ENCODE measurements around the gene PTPRF. TPM values are rescaled to one million over a fixed set of nuclear protein-coding genes. Genes with fewer than 3 reads are reported as not detected.

The PTPRF gene
- total RNA-seq, 1 donor: under 0.01 TPM

GRCh38 chr1:43604192-43604591, 73.5 kb downstream of the PTPRF start:
- Histone ChIP-seq H3K9me3 (ENCODE audit: low read depth, low read length) (no peaks in the 10 kb centered on the region), H3K4me3 (ENCODE audit: low read length) (no peak overlapping the region), H3K4me1 (ENCODE audit: insufficient read depth, low read length) (no peaks in the 10 kb centered on the region), H3K27me3 (ENCODE audit: insufficient read depth, low read length) (no peaks in the 10 kb centered on the region)

DNA sequence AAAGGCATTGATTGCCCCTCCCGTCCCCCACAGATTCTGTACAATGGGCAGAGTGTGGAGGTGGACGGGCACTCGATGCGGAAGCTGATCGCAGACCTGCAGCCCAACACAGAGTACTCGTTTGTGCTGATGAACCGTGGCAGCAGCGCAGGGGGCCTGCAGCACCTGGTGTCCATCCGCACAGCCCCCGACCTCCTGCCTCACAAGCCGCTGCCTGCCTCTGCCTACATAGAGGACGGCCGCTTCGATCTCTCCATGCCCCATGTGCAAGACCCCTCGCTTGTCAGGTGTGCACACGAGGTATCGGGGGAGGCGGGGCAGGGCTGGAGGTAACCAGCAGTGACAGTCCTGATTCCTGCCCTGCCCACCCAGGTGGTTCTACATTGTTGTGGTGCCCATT, 74.5 kb downstream of the PTPRF start:
- no peaks in the 10 kb centered on the region for H3K9me3 ChIP-seq (ENCODE audit: low read depth, low read length)
- no peaks in the 10 kb centered on the region for H3K4me1 ChIP-seq (ENCODE audit: insufficient read depth, low read length)
- no peaks in the 10 kb centered on the region for H3K27me3 ChIP-seq (ENCODE audit: insufficient read depth, low read length)
- no peak overlapping the region for H3K4me3 ChIP-seq (ENCODE audit: low read length)

DNA sequence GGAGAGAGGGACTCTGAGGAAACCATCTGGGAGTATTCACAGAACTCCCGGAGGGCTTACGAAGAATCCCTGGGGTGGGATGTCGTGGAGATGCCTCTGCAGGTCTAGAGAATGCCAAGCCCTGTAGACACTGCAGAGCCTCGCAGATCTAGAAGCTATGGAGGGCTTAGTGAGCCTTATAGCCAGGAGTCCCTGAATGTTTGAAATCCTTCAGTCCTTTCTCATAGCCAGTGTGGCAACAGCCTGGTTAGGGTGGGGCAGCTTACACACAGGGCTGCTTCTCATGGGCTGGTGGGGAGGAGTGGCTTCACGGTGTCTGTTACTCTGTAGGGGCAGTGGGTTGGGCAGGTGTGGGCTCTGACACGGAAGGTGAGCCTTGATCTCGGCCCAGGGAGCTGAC, 75.1 kb downstream of the PTPRF start:
- no peaks in the 10 kb centered on the region for H3K27me3 ChIP-seq (ENCODE audit: insufficient read depth, low read length)
- no peaks in the 10 kb centered on the region for H3K9me3 ChIP-seq (ENCODE audit: low read depth, low read length)
- no peaks in the 10 kb centered on the region for H3K4me1 ChIP-seq (ENCODE audit: insufficient read depth, low read length)
- no peak overlapping the region for H3K4me3 ChIP-seq (ENCODE audit: low read length)

GRCh38 chr1:43606624-43607023, 75.9 kb downstream of the PTPRF start:
- Histone ChIP-seq H3K27me3 (ENCODE audit: insufficient read depth, low read length) (no peaks in the 10 kb centered on the region), H3K9me3 (ENCODE audit: low read depth, low read length) (no peaks in the 10 kb centered on the region), H3K4me3 (ENCODE audit: low read length) (no peak overlapping the region), H3K4me1 (ENCODE audit: insufficient read depth, low read length) (no peaks in the 10 kb centered on the region)

GRCh38 chr1:43608827-43609226, 78.1 kb downstream of the PTPRF start:
- no peaks in the 10 kb centered on the region for H3K9me3 ChIP-seq (ENCODE audit: low read depth, low read length)
- H3K4me3 ChIP-seq (ENCODE audit: low read length): no peak overlapping the region
- H3K27me3 ChIP-seq (ENCODE audit: insufficient read depth, low read length): no peaks in the 10 kb centered on the region
- H3K4me1 ChIP-seq (ENCODE audit: insufficient read depth, low read length): no peaks in the 10 kb centered on the region

- Histone ChIP-seq H3K4me3 (ENCODE audit: low read length) (no peak overlapping the region), H3K4me1 (ENCODE audit: insufficient read depth, low read length) (no peaks in the 10 kb centered on the region)
These were observed 79.7 kb downstream of the PTPRF start for GRCh38 chr1:43610339-43610738.

GRCh38 chr1:43611950-43612349, 81.3 kb downstream of the PTPRF start:
- H3K4me3 ChIP-seq (ENCODE audit: low read length): no peak overlapping the region
- no peaks in the 10 kb centered on the region for H3K4me1 ChIP-seq (ENCODE audit: insufficient read depth, low read length)
- H3K9me3 ChIP-seq (ENCODE audit: low read depth, low read length): no peaks in the 10 kb centered on the region
- H3K27me3 ChIP-seq (ENCODE audit: insufficient read depth, low read length): no peaks in the 10 kb centered on the region

More at GRCh38 chr1:43610339-43610738, 79.7 kb downstream of the PTPRF start:
- Histone ChIP-seq H3K9me3 (ENCODE audit: low read depth, low read length) (no peaks in the 10 kb centered on the region), H3K27me3 (ENCODE audit: insufficient read depth, low read length) (no peaks in the 10 kb centered on the region)

GRCh38 chr1:43612406-43612805, 81.7 kb downstream of the PTPRF start:
- no peaks in the 10 kb centered on the region for H3K9me3 ChIP-seq (ENCODE audit: low read depth, low read length)
- H3K4me1 ChIP-seq (ENCODE audit: insufficient read depth, low read length): no peaks in the 10 kb centered on the region
- no peak overlapping the region for H3K4me3 ChIP-seq (ENCODE audit: low read length)
- no peaks in the 10 kb centered on the region for H3K27me3 ChIP-seq (ENCODE audit: insufficient read depth, low read length)

GRCh38 chr1:43613075-43613942, 82.6 kb downstream of the PTPRF start:
- Histone ChIP-seq H3K4me1 (ENCODE audit: insufficient read depth, low read length) (no peaks in the 10 kb centered on the region), H3K4me3 (ENCODE audit: low read length) (no peak overlapping the region), H3K9me3 (ENCODE audit: low read depth, low read length) (no peaks in the 10 kb centered on the region), H3K27me3 (ENCODE audit: insufficient read depth, low read length) (no peaks in the 10 kb centered on the region)

DNA sequence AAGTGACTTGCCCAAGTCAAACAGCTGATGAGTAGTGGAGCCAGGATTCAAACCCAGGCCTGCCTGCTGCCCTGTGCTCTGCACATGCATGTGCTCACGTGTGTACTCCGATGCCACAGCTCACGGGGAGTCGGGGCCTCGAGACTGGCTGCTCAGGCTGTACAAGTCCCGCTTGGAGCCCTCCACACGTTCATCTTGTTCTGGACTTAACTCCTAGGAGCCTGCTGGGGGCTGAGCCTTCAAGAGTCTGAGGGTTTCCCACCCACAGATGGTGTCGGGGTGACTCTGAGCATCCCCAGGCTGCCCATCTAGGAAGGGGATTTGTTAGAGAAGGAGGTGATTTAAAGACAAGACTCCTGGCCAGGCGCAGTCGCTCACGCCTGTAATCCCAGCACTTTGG, 83.5 kb downstream of the PTPRF start:
- Histone ChIP-seq H3K4me1 (ENCODE audit: insufficient read depth, low read length) (no peaks in the 10 kb centered on the region), H3K9me3 (ENCODE audit: low read depth, low read length) (no peaks in the 10 kb centered on the region), H3K27me3 (ENCODE audit: insufficient read depth, low read length) (no peaks in the 10 kb centered on the region), H3K4me3 (ENCODE audit: low read length) (no peak overlapping the region)

DNA sequence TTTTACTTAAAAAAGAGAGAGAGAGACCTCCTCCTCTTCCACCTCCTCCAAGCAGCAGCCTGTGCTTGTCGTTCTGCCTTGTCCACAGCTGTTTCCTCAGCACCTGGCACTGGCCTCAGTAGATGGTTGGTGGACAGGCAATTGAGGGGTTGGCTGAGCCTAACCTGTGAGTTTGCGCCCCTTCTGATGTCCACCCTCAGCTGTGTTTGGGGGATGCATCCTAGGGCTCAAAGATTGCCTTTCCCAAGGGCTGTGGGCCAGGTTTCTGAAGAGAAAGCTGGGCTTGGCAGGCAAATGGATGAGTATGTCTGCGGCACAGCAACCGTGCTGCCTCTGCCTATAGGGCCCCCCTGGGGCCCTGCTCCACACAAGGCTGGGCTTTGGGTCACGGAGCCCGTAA, 84.2 kb downstream of the PTPRF start:
- H3K27me3 ChIP-seq (ENCODE audit: insufficient read depth, low read length): no peaks in the 10 kb centered on the region
- H3K4me1 ChIP-seq (ENCODE audit: insufficient read depth, low read length): no peaks in the 10 kb centered on the region
- H3K4me3 ChIP-seq (ENCODE audit: low read length): no peak overlapping the region
- H3K9me3 ChIP-seq (ENCODE audit: low read depth, low read length): no peaks in the 10 kb centered on the region

- no peaks in the 10 kb centered on the region for H3K4me1 ChIP-seq (ENCODE audit: insufficient read depth, low read length)
- no peaks in the 10 kb centered on the region for H3K9me3 ChIP-seq (ENCODE audit: low read depth, low read length)
- no peak overlapping the region for H3K4me3 ChIP-seq (ENCODE audit: low read length)
- no peaks in the 10 kb centered on the region for H3K27me3 ChIP-seq (ENCODE audit: insufficient read depth, low read length)
These were observed 85.7 kb downstream of the PTPRF start for GRCh38 chr1:43616383-43616782.

DNA sequence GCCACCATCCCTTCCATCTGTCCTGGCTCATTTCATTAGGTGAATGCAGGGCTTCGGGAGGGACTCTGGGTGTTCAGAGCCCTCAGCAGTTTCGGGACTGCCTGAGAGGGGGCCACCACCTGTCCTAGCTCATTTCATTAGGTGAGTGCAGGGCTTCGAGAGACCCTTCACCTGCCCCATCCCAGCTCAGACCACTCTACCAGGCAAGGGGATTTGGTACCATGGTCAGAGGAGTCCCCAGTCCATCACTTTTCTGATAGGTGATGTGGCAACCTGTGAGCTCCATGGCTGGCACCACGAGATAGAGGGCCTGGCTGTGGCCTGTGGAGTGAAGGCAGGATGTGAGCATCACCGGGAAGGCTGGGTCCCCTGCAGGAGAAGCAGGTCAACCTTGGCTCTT, 86.3 kb downstream of the PTPRF start:
- Histone ChIP-seq H3K9me3 (ENCODE audit: low read depth, low read length) (no peaks in the 10 kb centered on the region), H3K4me3 (ENCODE audit: low read length) (no peak overlapping the region), H3K4me1 (ENCODE audit: insufficient read depth, low read length) (no peaks in the 10 kb centered on the region), H3K27me3 (ENCODE audit: insufficient read depth, low read length) (no peaks in the 10 kb centered on the region)

GRCh38 chr1:43617668-43618067, 87.0 kb downstream of the PTPRF start:
- Histone ChIP-seq H3K9me3 (ENCODE audit: low read depth, low read length) (no peaks in the 10 kb centered on the region), H3K4me3 (ENCODE audit: low read length) (no peak overlapping the region), H3K4me1 (ENCODE audit: insufficient read depth, low read length) (no peaks in the 10 kb centered on the region), H3K27me3 (ENCODE audit: insufficient read depth, low read length) (no peaks in the 10 kb centered on the region)

DNA sequence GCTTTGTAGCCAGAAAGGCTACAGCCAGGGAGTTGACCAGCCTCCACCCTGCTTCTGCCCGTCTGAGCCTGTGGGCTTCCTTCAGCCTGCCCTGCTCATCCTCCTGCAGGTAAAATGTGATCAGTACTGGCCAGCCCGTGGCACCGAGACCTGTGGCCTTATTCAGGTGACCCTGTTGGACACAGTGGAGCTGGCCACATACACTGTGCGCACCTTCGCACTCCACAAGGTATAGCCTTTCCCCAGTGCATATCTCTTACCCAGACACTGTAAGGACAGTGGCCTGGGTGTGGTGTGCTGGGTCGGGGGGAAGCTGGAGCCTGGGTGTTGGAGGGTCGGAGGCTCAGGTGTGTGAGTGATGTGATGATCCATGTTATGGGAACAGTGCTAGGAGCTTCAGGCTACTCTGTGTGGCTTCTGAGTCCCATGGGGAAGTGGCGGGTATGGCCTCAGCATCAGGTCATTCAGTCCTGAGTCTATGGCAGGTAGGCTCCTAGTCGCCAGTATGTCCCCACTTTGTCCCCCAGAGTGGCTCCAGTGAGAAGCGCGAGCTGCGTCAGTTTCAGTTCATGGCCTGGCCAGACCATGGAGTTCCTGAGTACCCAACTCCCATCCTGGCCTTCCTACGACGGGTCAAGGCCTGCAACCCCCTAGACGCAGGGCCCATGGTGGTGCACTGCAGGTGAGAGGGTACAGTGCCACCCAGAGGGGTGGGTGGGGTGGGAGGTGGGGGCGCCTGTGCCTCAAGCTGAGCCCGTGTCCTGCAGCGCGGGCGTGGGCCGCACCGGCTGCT, 88.0 kb downstream of the PTPRF start:
- Histone ChIP-seq H3K27me3 (ENCODE audit: insufficient read depth, low read length) (no peaks in the 10 kb centered on the region), H3K4me1 (ENCODE audit: insufficient read depth, low read length) (no peaks in the 10 kb centered on the region), H3K4me3 (ENCODE audit: low read length) (no peak overlapping the region), H3K9me3 (ENCODE audit: low read depth, low read length) (no peaks in the 10 kb centered on the region)
